Stimulated activated CD8-positive, alpha-beta memory T cell treated with anti-CD3 and anti-CD28 coated beads, Interleukin-12 subunit alpha, Interleukin-12 subunit beta, amount 100 ng/mL, for 24 hours (primary cell): ENCODE measurements around the gene PSMA7.

Experiments used
- DNase-seq: peaks from one replicate; pipeline ENCODE4 v3.0.0-alpha.2; 2020; ENCODE audit errors: extremely low read depth

PSMA7 gene

DNA sequence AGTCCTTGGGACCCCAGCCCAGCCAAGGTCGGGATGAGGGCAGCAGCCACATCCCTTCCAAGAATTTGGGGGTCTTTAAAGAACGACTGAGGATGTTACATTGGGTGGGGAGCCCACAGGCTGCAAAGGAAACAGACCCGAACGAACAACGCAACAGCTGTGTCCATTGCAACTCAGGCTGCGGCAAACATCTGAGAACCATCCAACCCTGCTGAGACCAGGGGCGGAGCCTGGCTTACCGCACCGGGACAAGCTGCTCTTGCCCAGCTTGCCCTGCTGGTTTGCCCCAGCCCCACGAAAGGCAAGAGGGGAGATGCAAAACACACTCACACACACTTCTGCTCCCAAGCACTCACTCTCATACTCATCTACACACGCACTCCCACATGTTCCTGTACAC, 56.0 kb downstream of the PSMA7 start:
- DNase-seq: no peak
